ENCODE results near the gene PAMR1. TPM values are rescaled to one million over a fixed set of nuclear protein-coding genes. Genes with fewer than 3 reads are reported as not detected.
A peak's percentile ranks its signal among the peaks of the same experiment; 100 is the strongest.

Gene PAMR1
- total and polyA plus RNA-seq, 2 donors (not counting 1 experiment from before 2014, with no cell fraction given) = 120 to 159 TPM

DNA sequence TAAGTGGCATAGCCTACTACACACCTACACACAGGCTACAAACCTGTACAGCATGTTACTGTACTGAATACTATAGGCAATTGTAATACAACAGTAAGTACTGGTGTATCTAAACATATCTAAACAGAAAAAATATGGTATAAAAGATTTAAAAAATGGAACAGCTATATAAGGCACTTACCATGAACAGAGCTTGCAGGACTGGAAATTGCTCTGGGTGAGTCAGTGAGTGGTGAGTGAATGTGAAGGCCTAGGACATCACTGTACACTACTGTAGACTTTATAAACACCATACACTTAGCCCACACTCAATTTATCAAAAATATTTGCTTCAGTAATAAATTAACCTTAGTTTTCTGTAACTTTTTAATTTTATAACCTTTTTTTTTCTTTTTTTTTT is 24.7 kb downstream of the PAMR1 start:
- DNase-seq (ENCODE audit: low read depth in 2 of 2) = peak in 1 of 2 donors; percentile 30

DNA sequence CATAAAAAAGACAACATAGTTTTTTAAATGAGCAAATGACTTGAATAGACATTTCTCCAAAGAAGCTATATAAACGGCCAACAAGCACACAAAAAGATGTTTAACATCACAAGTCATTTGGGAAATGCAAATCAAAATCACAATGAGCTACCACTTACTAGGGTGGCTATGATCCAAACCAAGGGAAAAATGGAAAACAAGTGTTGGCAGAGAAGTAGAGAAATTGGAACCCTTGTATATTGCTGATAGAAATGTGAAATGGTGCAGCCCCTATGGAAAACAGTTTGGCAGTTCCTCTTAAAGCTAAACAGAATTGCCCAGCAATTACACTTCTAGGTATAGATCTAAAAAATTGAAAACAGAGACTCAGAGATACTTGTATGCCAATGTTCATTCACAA is 29.0 kb downstream of the PAMR1 start:
- no peak overlapping the region for H2AFZ ChIP-seq (ENCODE audit: low read length)
- no peak overlapping the region for H3K27ac ChIP-seq (ENCODE audit: insufficient read depth, low read length)
- H3K4me2 ChIP-seq (ENCODE audit: extremely low read depth, insufficient read depth, low read length) = no peak overlapping the region
- no peaks in the 10 kb centered on the region for H3K9me3 ChIP-seq (ENCODE audit: control insufficient read depth, insufficient read depth, low read depth, low read length)
- H4K20me1 ChIP-seq (ENCODE audit: control insufficient read depth, extremely low read depth, insufficient read depth, low read length) = no peaks in the 10 kb centered on the region
- H3K36me3 ChIP-seq (ENCODE audit: control insufficient read depth, insufficient read depth, low read length) = peaks cover 4% of the 10 kb centered on the region
- H3K9ac ChIP-seq (ENCODE audit: insufficient read depth, low read length) = no peak overlapping the region
- no peaks in the 10 kb centered on the region for H3K79me2 ChIP-seq (ENCODE audit: control insufficient read depth, insufficient read depth, low read length)
- no peak for TF ChIP-seq EZH2 (IDR thresholded peaks at IDR 0.05; ENCODE audit: low read length, missing control alignments)
- TF ChIP-seq, protein P1, sequence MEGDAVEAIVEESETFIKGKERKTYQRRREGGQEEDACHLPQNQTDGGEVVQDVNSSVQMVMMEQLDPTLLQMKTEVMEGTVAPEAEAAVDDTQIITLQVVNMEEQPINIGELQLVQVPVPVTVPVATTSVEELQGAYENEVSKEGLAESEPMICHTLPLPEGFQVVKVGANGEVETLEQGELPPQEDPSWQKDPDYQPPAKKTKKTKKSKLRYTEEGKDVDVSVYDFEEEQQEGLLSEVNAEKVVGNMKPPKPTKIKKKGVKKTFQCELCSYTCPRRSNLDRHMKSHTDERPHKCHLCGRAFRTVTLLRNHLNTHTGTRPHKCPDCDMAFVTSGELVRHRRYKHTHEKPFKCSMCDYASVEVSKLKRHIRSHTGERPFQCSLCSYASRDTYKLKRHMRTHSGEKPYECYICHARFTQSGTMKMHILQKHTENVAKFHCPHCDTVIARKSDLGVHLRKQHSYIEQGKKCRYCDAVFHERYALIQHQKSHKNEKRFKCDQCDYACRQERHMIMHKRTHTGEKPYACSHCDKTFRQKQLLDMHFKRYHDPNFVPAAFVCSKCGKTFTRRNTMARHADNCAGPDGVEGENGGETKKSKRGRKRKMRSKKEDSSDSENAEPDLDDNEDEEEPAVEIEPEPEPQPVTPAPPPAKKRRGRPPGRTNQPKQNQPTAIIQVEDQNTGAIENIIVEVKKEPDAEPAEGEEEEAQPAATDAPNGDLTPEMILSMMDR (conservative IDR thresholded peaks at IDR 0.05 in 1 of 2, IDR thresholded peaks at IDR 0.05 in 1 of 2; ENCODE audit: low read depth in 1 of 2, low read length in 2 of 2) = no peak
- H3K4me3 ChIP-seq (replicated peaks in 1 of 4; ENCODE audit: control extremely low read depth in 1 of 4, insufficient read depth in 1 of 4, low read depth in 3 of 4, low read length in 4 of 4) = no peak overlapping the region
- H3K4me1 ChIP-seq (ENCODE audit: control insufficient read depth, extremely low read depth, insufficient read depth, low read length) = peaks cover 5% of the 10 kb centered on the region
- H3K27me3 ChIP-seq (ENCODE audit: control insufficient read depth, insufficient read depth, low read length) = no peaks in the 10 kb centered on the region
- DNase-seq (ENCODE audit: low read depth in 2 of 2) = no peak

More for the DNA sequence above, 24.7 kb downstream of the PAMR1 start:
- Histone ChIP-seq H3K36me3 (ENCODE audit: control insufficient read depth, insufficient read depth, low read length) (no peaks in the 10 kb centered on the region), H2AFZ (ENCODE audit: low read length) (no peak overlapping the region), H3K4me2 (ENCODE audit: extremely low read depth, insufficient read depth, low read length) (no peak overlapping the region), H3K9me3 (ENCODE audit: control insufficient read depth, insufficient read depth, low read depth, low read length) (no peaks in the 10 kb centered on the region), H3K79me2 (ENCODE audit: control insufficient read depth, insufficient read depth, low read length) (no peaks in the 10 kb centered on the region), H3K4me3 (replicated peaks in 1 of 4; ENCODE audit: control extremely low read depth in 1 of 4, insufficient read depth in 1 of 4, low read depth in 3 of 4, low read length in 4 of 4) (no peak overlapping the region), H3K9ac (ENCODE audit: insufficient read depth, low read length) (no peak overlapping the region), H3K27me3 (ENCODE audit: control insufficient read depth, insufficient read depth, low read length) (no peaks in the 10 kb centered on the region), H4K20me1 (ENCODE audit: control insufficient read depth, extremely low read depth, insufficient read depth, low read length) (no peaks in the 10 kb centered on the region), H3K27ac (ENCODE audit: insufficient read depth, low read length) (no peak overlapping the region), H3K4me1 (ENCODE audit: control insufficient read depth, extremely low read depth, insufficient read depth, low read length) (no peaks in the 10 kb centered on the region)
- TF ChIP-seq EZH2 (IDR thresholded peaks at IDR 0.05; ENCODE audit: low read length, missing control alignments) = no peak
- TF ChIP-seq, protein P1 (conservative IDR thresholded peaks at IDR 0.05 in 1 of 2, IDR thresholded peaks at IDR 0.05 in 1 of 2; ENCODE audit: low read depth in 1 of 2, low read length in 2 of 2) = no peak

DNA sequence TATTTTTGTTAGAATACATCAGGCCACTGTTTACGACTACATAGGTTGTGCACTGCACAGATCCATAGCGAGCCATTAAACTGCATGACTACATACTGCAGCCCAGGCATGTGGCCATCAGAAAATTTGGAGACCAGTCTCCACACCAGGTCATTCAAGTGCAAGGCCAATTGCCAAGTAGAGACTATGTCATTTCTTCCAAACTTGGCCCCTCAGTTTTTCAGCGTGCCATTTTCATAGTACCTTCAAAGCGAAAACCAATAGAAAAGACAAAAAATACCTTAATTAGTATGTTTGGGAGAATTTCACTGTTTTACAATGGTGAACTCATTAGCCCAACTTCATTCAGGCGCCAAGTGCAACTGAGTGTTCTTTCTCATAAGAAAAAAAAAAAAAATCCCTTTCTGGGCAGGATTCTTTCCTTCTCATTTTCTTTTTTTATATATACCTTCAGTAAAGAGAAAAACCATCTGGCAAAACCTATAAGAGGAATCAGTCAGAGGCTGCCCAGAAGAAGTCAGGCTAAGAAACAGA is 30.4 kb downstream of the PAMR1 start:
- Histone ChIP-seq H3K27me3 (ENCODE audit: control insufficient read depth, insufficient read depth, low read length) (no peaks in the 10 kb centered on the region), H3K79me2 (ENCODE audit: control insufficient read depth, insufficient read depth, low read length) (no peaks in the 10 kb centered on the region), H3K9ac (ENCODE audit: insufficient read depth, low read length) (no peak overlapping the region), H3K9me3 (ENCODE audit: control insufficient read depth, insufficient read depth, low read depth, low read length) (no peaks in the 10 kb centered on the region), H3K27ac (ENCODE audit: insufficient read depth, low read length) (no peak overlapping the region), H3K4me1 (ENCODE audit: control insufficient read depth, extremely low read depth, insufficient read depth, low read length) (peaks cover 12% of the 10 kb centered on the region), H4K20me1 (ENCODE audit: control insufficient read depth, extremely low read depth, insufficient read depth, low read length) (no peaks in the 10 kb centered on the region), H2AFZ (ENCODE audit: low read length) (no peak overlapping the region), H3K36me3 (ENCODE audit: control insufficient read depth, insufficient read depth, low read length) (peaks cover 4% of the 10 kb centered on the region), H3K4me3 (replicated peaks in 1 of 4; ENCODE audit: control extremely low read depth in 1 of 4, insufficient read depth in 1 of 4, low read depth in 3 of 4, low read length in 4 of 4) (no peak overlapping the region), H3K4me2 (ENCODE audit: extremely low read depth, insufficient read depth, low read length) (no peak overlapping the region)
- no peak for DNase-seq (ENCODE audit: low read depth in 2 of 2)
- TF ChIP-seq, protein P1 (conservative IDR thresholded peaks at IDR 0.05 in 1 of 2, IDR thresholded peaks at IDR 0.05 in 1 of 2; ENCODE audit: low read depth in 1 of 2, low read length in 2 of 2) = no peak
- no peak for TF ChIP-seq EZH2 (IDR thresholded peaks at IDR 0.05; ENCODE audit: low read length, missing control alignments)

All from fibroblast of lung (primary cell).